ENCODE results near the gene NFIA.

The NFIA gene

DNA sequence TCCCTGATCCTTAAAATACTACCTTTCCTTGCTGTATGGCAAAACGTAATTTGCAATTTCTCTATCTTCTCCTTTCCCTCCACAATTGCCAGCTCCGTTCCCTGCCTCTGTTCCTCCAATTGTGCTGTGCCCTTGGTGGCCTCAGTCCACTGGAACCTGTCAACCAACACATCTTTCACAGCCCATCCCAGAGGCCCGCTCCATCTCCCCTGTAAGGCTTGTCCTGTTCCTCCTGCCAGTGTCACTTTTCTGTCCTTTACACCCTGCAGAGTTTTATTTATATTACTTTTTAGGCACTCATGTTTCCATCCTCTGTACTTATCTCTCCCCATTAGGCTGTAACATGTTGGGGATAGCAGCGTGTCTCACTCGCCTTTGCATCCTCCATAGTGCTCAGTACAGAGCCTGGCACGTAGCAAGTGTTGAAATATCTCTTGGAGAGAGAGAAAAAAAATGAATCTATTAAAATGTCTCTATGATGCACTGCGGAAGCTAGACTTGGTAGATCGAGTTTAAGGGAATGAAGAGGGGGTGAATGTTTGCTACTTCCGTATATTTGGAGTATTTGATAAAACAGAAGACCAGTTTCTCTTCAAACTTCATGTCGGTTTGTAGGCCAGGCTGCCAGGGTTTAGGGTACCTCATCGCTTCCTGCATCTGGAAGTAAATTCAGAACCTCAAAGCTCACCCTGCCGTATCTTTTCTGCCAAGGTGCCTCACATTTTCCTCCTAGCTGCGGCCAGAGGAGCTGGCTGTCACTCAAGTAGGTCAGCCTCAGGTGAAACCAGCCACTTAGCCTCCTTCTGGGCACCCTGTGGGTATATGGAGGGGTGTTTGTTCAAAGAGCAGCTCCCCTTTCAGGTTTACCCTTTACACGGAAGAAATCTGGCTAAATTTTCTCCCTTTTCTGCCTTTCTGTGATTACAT is 338.8 kb downstream of the NFIA start:
- no peak overlapping the region for H3K9ac ChIP-seq (ENCODE audit: low read length)
- no peaks in the 10 kb centered on the region for H3K79me2 ChIP-seq (ENCODE audit: low read length)
- H2AFZ ChIP-seq (ENCODE audit: low read length) = no peak overlapping the region
- H4K20me1 ChIP-seq (ENCODE audit: insufficient read depth, low read length) = no peaks in the 10 kb centered on the region
- peak overlapping the region; percentile 70; the same call in 1 of the 2 replicates for H3K4me2 ChIP-seq (ENCODE audit: low read depth, low read length)
- H3K9me3 ChIP-seq (replicated peaks; ENCODE audit: insufficient read depth, low read length) = no peaks in the 10 kb centered on the region
- H3F3A ChIP-seq (ENCODE audit: insufficient read depth, low read length) = peaks cover 5% of the 10 kb centered on the region; the same call in 1 of the 2 replicates
- H3K9me2 ChIP-seq (replicated peaks; ENCODE audit: insufficient read depth, low read length) = no peaks in the 10 kb centered on the region
- H3K27ac ChIP-seq (ENCODE audit: low read length) = peak overlapping the region; percentile 68; the same call in 1 of the 2 replicates
- H3K4me3 ChIP-seq (ENCODE audit: low read length) = no peak overlapping the region
- H3K4me1 ChIP-seq (ENCODE audit: low read length) = peaks cover 36% of the 10 kb centered on the region
- H3K36me3 ChIP-seq (replicated peaks; ENCODE audit: insufficient read depth, low read length) = no peaks in the 10 kb centered on the region
- H3K27me3 ChIP-seq (replicated peaks; ENCODE audit: insufficient read depth, low read length) = no peaks in the 10 kb centered on the region
- TF ChIP-seq EZH2phosphoT487 (IDR thresholded peaks at IDR 0.05; ENCODE audit: low read length) = no peak
- no peak for TF ChIP-seq EZH2 (optimal IDR thresholded peaks at IDR 0.05; ENCODE audit: low read depth, low read length)
- TF ChIP-seq CTCF (IDR thresholded peaks at IDR 0.05; ENCODE audit: low read length) = no peak
- no peak for DNase-seq

DNA sequence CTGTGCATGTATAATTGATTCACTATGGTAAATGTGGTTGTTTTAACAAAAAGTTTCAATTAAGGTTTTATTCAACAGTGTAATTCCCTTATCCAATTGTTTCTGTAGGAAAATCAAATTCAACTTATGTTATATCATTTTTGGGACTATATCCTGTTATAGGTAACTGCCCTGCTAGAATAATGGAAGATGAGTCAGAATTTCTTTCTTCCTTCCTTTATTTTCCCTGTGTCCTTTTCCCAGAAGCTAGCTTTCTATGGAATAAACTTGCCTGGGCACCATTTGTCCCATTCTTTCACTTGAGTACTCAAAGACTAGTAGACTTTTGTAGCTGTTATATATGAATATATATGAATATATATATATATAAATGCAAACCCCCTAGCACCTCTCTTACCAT is 341.3 kb downstream of the NFIA start:
- Histone ChIP-seq H3K27ac (ENCODE audit: low read length) (no peak overlapping the region), H2AFZ (ENCODE audit: low read length) (no peak overlapping the region)

DNA sequence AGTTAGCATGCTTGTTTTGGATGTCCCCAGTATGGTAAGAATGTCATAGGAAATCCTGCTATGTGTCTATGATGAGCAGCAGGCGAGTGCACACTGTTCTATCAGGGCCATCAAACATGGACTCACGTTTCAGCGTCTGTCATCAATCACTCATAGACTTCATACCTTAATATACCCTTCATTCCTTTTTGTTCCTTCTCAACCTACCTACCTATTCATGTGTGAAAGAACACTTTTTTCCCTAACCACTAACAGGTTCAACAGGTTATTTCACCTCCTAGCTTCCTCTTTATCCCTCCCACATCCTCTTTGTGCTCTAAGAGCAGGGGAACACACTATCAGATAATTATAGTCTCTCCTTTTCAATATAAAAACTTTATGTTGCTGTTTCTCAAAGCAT is 342.0 kb downstream of the NFIA start:
- Histone ChIP-seq H3K9me2 (replicated peaks; ENCODE audit: insufficient read depth, low read length) (no peaks in the 10 kb centered on the region), H3F3A (ENCODE audit: insufficient read depth, low read length) (peaks cover 5% of the 10 kb centered on the region; the same call in 1 of the 2 replicates), H3K4me2 (ENCODE audit: low read depth, low read length) (no peak overlapping the region), H3K4me3 (ENCODE audit: low read length) (no peak overlapping the region), H2AFZ (ENCODE audit: low read length) (no peak overlapping the region), H3K27me3 (replicated peaks; ENCODE audit: insufficient read depth, low read length) (no peaks in the 10 kb centered on the region), H3K36me3 (replicated peaks; ENCODE audit: insufficient read depth, low read length) (no peaks in the 10 kb centered on the region), H3K79me2 (ENCODE audit: low read length) (no peaks in the 10 kb centered on the region), H4K20me1 (ENCODE audit: insufficient read depth, low read length) (no peaks in the 10 kb centered on the region), H3K9me3 (replicated peaks; ENCODE audit: insufficient read depth, low read length) (no peaks in the 10 kb centered on the region), H3K4me1 (ENCODE audit: low read length) (peaks cover 27% of the 10 kb centered on the region), H3K27ac (ENCODE audit: low read length) (no peak overlapping the region), H3K9ac (ENCODE audit: low read length) (no peak overlapping the region)
- no peak for DNase-seq
- TF ChIP-seq EZH2 (optimal IDR thresholded peaks at IDR 0.05; ENCODE audit: low read depth, low read length) (no peak), CTCF (IDR thresholded peaks at IDR 0.05; ENCODE audit: low read length) (no peak), EZH2phosphoT487 (IDR thresholded peaks at IDR 0.05; ENCODE audit: low read length) (no peak)

More for the DNA sequence above, 341.3 kb downstream of the NFIA start:
- Histone ChIP-seq H3K4me1 (ENCODE audit: low read length) (peaks cover 34% of the 10 kb centered on the region), H3K36me3 (replicated peaks; ENCODE audit: insufficient read depth, low read length) (no peaks in the 10 kb centered on the region), H3K79me2 (ENCODE audit: low read length) (no peaks in the 10 kb centered on the region), H3F3A (ENCODE audit: insufficient read depth, low read length) (peaks cover 5% of the 10 kb centered on the region; the same call in 1 of the 2 replicates), H3K4me2 (ENCODE audit: low read depth, low read length) (no peak overlapping the region), H3K9me2 (replicated peaks; ENCODE audit: insufficient read depth, low read length) (no peaks in the 10 kb centered on the region), H4K20me1 (ENCODE audit: insufficient read depth, low read length) (no peaks in the 10 kb centered on the region), H3K27me3 (replicated peaks; ENCODE audit: insufficient read depth, low read length) (no peaks in the 10 kb centered on the region), H3K9ac (ENCODE audit: low read length) (no peak overlapping the region), H3K4me3 (ENCODE audit: low read length) (no peak overlapping the region), H3K9me3 (replicated peaks; ENCODE audit: insufficient read depth, low read length) (no peaks in the 10 kb centered on the region)
- no peak for DNase-seq
- TF ChIP-seq EZH2 (optimal IDR thresholded peaks at IDR 0.05; ENCODE audit: low read depth, low read length) (no peak), EZH2phosphoT487 (IDR thresholded peaks at IDR 0.05; ENCODE audit: low read length) (no peak), CTCF (IDR thresholded peaks at IDR 0.05; ENCODE audit: low read length) (no peak)
